ENCODE measurements around the gene GEMIN5. TPM values are rescaled to one million over a fixed set of nuclear protein-coding genes. Genes with fewer than 3 reads are reported as not detected.

Gene GEMIN5
- total RNA-seq, 6 experiments from 2014 or later = 16.5 to 22.5 (median 17.6) TPM

DNA sequence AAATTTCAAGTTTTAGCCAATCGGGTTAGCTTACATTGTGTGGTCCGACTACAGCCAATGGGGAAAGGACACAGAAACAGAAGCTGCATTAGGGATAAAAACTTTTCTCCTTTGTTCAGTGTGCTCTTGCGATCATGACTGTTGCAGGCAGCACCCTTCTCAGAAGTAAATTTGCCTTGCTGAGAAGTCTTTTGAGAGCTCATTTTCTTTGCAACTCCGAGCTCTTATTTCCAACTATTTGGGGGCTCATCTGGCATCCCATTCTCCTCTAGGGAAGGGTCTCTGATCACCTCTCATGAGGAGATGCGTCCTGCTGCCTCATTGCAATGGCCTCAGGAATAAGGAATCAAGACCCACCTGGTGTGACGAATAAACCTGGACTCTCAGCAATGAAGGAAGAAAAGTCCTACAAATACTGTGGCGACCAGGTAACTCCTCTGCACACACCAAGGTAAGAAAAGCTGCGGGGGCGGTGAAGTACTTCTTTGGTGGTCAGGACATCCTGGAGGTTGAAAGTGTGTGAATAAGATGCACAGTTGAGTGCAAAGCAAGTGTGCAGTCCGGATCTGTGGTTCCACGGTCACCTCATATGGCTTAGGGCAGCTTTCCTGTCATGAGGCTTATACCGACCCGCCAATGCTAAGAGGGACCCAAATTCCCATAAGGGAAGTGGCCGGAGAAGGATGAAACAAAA lies 59.2 kb downstream of the GEMIN5 start:
- no peak overlapping the region for H3K4me3 Mint-ChIP-seq
- DNase-seq = no peak
- H3K9me3 Mint-ChIP-seq = peaks cover 28% of the 10 kb centered on the region
- H3K4me1 Mint-ChIP-seq (ENCODE audit: low read depth) = no peaks in the 10 kb centered on the region
- H3K27ac Mint-ChIP-seq = no peak overlapping the region
- TF ChIP-seq, protein P1, sequence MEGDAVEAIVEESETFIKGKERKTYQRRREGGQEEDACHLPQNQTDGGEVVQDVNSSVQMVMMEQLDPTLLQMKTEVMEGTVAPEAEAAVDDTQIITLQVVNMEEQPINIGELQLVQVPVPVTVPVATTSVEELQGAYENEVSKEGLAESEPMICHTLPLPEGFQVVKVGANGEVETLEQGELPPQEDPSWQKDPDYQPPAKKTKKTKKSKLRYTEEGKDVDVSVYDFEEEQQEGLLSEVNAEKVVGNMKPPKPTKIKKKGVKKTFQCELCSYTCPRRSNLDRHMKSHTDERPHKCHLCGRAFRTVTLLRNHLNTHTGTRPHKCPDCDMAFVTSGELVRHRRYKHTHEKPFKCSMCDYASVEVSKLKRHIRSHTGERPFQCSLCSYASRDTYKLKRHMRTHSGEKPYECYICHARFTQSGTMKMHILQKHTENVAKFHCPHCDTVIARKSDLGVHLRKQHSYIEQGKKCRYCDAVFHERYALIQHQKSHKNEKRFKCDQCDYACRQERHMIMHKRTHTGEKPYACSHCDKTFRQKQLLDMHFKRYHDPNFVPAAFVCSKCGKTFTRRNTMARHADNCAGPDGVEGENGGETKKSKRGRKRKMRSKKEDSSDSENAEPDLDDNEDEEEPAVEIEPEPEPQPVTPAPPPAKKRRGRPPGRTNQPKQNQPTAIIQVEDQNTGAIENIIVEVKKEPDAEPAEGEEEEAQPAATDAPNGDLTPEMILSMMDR (IDR thresholded peaks at IDR 0.05) = no peak
- no peaks in the 10 kb centered on the region for H3K27me3 Mint-ChIP-seq (ENCODE audit: insufficient read depth)
- H3K36me3 Mint-ChIP-seq (ENCODE audit: low read depth) = peaks cover 52% of the 10 kb centered on the region

DNA sequence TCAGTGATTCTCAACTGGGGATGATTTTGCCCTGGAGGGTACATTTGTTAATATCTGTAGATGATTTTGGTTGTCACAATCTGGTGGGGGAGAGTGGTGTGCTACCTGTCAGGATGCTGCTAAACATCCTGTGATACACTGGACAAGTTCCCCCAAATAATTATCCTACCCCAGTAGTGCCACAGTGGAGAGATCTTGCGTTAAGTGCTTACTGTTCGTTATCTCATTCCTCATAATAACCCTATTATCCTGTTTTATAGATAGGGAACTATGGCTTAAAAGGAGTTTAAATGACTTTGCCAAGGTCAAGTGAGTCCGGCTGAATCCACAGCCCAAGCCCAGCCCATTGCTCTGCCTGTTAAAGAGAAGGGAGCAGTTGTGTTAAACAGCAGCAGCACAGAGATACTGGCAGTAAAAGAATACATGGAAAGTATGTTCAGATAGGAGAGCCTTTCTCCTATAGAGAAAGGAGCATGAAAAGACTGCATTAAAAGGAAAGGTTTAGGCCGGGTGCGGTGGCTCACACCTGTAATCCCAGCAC lies 64.2 kb downstream of the GEMIN5 start:
- no peaks in the 10 kb centered on the region for H3K27me3 Mint-ChIP-seq (ENCODE audit: insufficient read depth)
- peaks cover 49% of the 10 kb centered on the region for H3K36me3 Mint-ChIP-seq (ENCODE audit: low read depth)

DNA sequence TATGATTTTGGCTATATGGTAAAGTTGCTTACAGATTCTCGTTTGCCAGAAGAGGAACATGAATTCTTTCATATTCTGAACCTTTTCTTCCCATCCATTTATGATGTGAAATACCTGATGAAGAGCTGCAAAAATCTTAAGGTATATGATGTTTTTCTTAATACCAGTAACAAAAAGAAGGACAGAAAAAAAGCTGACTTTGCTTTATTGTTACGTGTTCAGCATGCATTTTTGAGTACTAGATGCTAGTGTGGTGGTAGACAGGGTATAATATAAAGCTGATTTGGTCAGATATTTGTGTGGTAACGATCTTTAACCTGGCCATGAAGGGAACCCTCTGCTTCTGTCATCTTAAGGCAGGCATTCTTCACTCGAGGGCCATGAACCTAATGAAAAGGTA lies 66.3 kb downstream of the GEMIN5 start:
- TF ChIP-seq, protein P1 (IDR thresholded peaks at IDR 0.05) = no peak
- H3K9me3 Mint-ChIP-seq = no peaks in the 10 kb centered on the region; the same call in 1 of the 2 replicates
- no peaks in the 10 kb centered on the region for H3K27me3 Mint-ChIP-seq (ENCODE audit: insufficient read depth)
- no peak for DNase-seq
- H3K36me3 Mint-ChIP-seq (ENCODE audit: low read depth) = peaks cover 37% of the 10 kb centered on the region
- H3K27ac Mint-ChIP-seq = no peak overlapping the region
- no peak overlapping the region for H3K4me3 Mint-ChIP-seq
- H3K4me1 Mint-ChIP-seq (ENCODE audit: low read depth) = peaks cover 13% of the 10 kb centered on the region

More for the DNA sequence above, 64.2 kb downstream of the GEMIN5 start:
- H3K4me1 Mint-ChIP-seq (ENCODE audit: low read depth) = no peaks in the 10 kb centered on the region
- TF ChIP-seq, protein P1 (IDR thresholded peaks at IDR 0.05) = no peak
- no peak overlapping the region for H3K27ac Mint-ChIP-seq
- no peak overlapping the region for H3K4me3 Mint-ChIP-seq
- no peak for DNase-seq
- peaks cover 19% of the 10 kb centered on the region for H3K9me3 Mint-ChIP-seq

DNA sequence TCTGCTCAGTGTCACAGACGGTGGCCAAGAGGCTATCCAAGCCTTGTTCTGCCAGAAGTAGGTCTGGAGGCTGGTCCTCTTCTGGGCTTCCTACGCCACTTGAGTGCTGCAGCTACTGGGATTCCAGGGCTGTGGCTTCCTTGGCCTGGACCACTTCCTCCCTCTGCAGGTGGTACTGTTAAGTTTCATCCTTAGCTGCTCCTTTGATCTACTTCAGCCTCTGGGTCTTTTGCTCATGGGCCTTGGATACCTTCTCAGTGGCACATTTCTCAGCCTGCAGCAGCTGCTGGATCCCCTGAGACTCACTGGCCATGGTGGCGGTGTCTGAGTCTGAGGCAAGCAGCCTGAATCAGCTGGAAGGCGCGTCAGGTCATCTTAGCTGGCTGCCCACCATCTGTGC lies 69.3 kb downstream of the GEMIN5 start:
- peak overlapping the region; percentile 15 for H3K27ac Mint-ChIP-seq
- DNase-seq = peak; percentile 13
- peaks cover 29% of the 10 kb centered on the region for H3K36me3 Mint-ChIP-seq (ENCODE audit: low read depth)
- no peak overlapping the region for H3K4me3 Mint-ChIP-seq
- no peaks in the 10 kb centered on the region for H3K27me3 Mint-ChIP-seq (ENCODE audit: insufficient read depth)
- TF ChIP-seq, protein P1 (IDR thresholded peaks at IDR 0.05) = peak; percentile 36
- no peaks in the 10 kb centered on the region for H3K9me3 Mint-ChIP-seq
- peaks cover 27% of the 10 kb centered on the region for H3K4me1 Mint-ChIP-seq (ENCODE audit: low read depth)

DNA sequence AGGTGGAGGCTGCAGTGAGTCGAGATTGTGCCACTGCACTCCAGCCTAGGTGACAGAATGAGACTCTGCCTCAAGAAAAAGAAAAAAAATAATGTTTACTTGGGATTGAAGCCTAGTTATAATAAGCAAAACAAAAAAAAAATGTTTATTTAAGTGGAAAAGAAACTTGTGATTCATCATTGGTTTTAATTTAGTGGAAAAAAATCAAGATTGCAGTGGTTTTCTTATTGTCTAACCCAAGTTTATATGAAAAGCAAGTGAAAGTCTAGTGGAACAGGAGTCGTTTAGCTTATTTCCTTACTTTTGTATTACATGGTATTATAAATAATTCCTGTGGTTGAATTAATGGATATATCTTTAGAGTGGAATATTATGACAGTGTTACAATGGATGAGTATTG lies 71.2 kb downstream of the GEMIN5 start:
- Mint-ChIP-seq H3K4me3 (no peak overlapping the region), H3K4me1 (ENCODE audit: low read depth) (peaks cover 44% of the 10 kb centered on the region), H3K9me3 (no peaks in the 10 kb centered on the region), H3K36me3 (ENCODE audit: low read depth) (peaks cover 24% of the 10 kb centered on the region), H3K27ac (no peak overlapping the region), H3K27me3 (ENCODE audit: insufficient read depth) (no peaks in the 10 kb centered on the region)
- no peak for DNase-seq
- TF ChIP-seq, protein P1 (IDR thresholded peaks at IDR 0.05) = no peak
